ENCODE measurements around the gene CPED1. TPM values are rescaled to one million over a fixed set of nuclear protein-coding genes. Genes with fewer than 3 reads are reported as not detected.

The CPED1 gene
- total and polyA plus RNA-seq, 10 of the 15 experiments (the other 5 are each of a cell fraction or from before 2014, with no cell fraction given): 0.01 to 0.77 (median 0.10) TPM; not detected in 1

GRCh38 chr7:121011401-121011800, 22.9 kb downstream of the CPED1 start:
- H3K79me2 ChIP-seq (ENCODE audit: control insufficient read depth, insufficient read depth, low read length): no peaks in the 10 kb centered on the region
- H3K9ac ChIP-seq (ENCODE audit: control insufficient read depth, insufficient read depth, low read length): no peak overlapping the region
- in situ Hi-C loops (cut with MboI): no loop called here
- H3K4me2 ChIP-seq (ENCODE audit: control insufficient read depth, insufficient read depth): no peak overlapping the region
- 96% methylated on average over 1 of the region's 1 CpG for WGBS (ENCODE audit: insufficient coverage, insufficient replicate concordance, low lambda C conversion rate, missing lambda C conversion rate)
- H3K9me3 ChIP-seq (replicated peaks; ENCODE audit: control insufficient read depth, insufficient read depth, low read length): no peaks in the 10 kb centered on the region
- POLR2A ChIA-PET: no interaction called here
- H4K20me1 ChIP-seq (ENCODE audit: control insufficient read depth, insufficient read depth): no peaks in the 10 kb centered on the region
- intact Hi-C loops (cut with micrococcal nuclease; ENCODE audit: unreplicated experiment): no loop called here
- RAD21 ChIA-PET (ENCODE audit: unreplicated experiment): no interaction called here
- DNase-seq (ENCODE audit: low read depth, low spot score) (no peak), FAIRE-seq (no peak), ATAC-seq (no peak)
- CTCF ChIA-PET: interaction anchor here (2.8 to 2.9 kb wide), 2 partner anchors 23 to 70 kb away, joined by 8 to 10 read pairs; partner anchors contain the start of gene CPED1
- H3K4me3 ChIP-seq: no peak overlapping the region
- BruUV-seq (replicated peaks): no TSS peak
- SMC1A ChIA-PET (ENCODE audit: uncharacterized antibody, unreplicated experiment): interaction anchor here (0.7 to 1.7 kb wide), 4 partner anchors 11 to 59 kb away, joined by 3 to 5 read pairs (median 3); no protein-coding TSS in a partner anchor
- no peaks in the 10 kb centered on the region for H3K36me3 ChIP-seq (ENCODE audit: control insufficient read depth in 2 of 2, insufficient read depth in 2 of 2, low read length in 1 of 2)
- H2AFZ ChIP-seq (ENCODE audit: control insufficient read depth, low read depth, low read length): no peak overlapping the region
- H3K4me1 ChIP-seq (ENCODE audit: control insufficient read depth, insufficient read depth, low read length): no peaks in the 10 kb centered on the region
- no peak overlapping the region for H3K27ac ChIP-seq (ENCODE audit: control insufficient read depth, insufficient read depth)
- H3K27me3 ChIP-seq (replicated peaks in 1 of 2; ENCODE audit: control insufficient read depth in 2 of 2, insufficient read depth in 2 of 2, low read length in 1 of 2): no peaks in the 10 kb centered on the region; a peak in 2 of 4 replicates
- TF ChIP-seq ZNF384 (IDR thresholded peaks at IDR 0.05; ENCODE audit: borderline replicate concordance, low read depth, low read length) (no peak), BCL3 (IDR thresholded peaks at IDR 0.05; ENCODE audit: borderline replicate concordance, insufficient read depth, low read depth, low read length, poor library complexity, severe bottlenecking) (no peak), POLR2A (IDR thresholded peaks at IDR 0.05; ENCODE audit: low read depth, low read length) (no peak), BRCA1 (IDR thresholded peaks at IDR 0.05; ENCODE audit: low read depth, low read length) (no peak), TARDBP (IDR thresholded peaks at IDR 0.05; ENCODE audit: borderline replicate concordance) (no peak), NRF1 (conservative IDR thresholded peaks at IDR 0.05; ENCODE audit: low read depth, low read length) (no peak), ZBTB40 (IDR thresholded peaks at IDR 0.05; ENCODE audit: borderline replicate concordance) (no peak), SMAD1 (IDR thresholded peaks at IDR 0.05; ENCODE audit: low read depth, partially characterized antibody) (no peak), RELB (IDR thresholded peaks at IDR 0.05; ENCODE audit: low read depth) (no peak), IKZF2 (IDR thresholded peaks at IDR 0.05) (no peak), RBBP5 (conservative IDR thresholded peaks at IDR 0.05) (no peak), ZNF274 (IDR thresholded peaks at IDR 0.05; ENCODE audit: insufficient read depth, insufficient read length) (no peak), RFX5 (IDR thresholded peaks at IDR 0.05; ENCODE audit: low read depth, low read length) (no peak), ZBTB11 (CRISPR knock-in tag; IDR thresholded peaks at IDR 0.05) (no peak)
